ENCODE results near the gene GUCY1A2. TPM values are rescaled to one million over a fixed set of nuclear protein-coding genes. Genes with fewer than 3 reads are reported as not detected.

The GUCY1A2 gene
- total RNA-seq, 2 donors from 2014 or later: not detected

DNA sequence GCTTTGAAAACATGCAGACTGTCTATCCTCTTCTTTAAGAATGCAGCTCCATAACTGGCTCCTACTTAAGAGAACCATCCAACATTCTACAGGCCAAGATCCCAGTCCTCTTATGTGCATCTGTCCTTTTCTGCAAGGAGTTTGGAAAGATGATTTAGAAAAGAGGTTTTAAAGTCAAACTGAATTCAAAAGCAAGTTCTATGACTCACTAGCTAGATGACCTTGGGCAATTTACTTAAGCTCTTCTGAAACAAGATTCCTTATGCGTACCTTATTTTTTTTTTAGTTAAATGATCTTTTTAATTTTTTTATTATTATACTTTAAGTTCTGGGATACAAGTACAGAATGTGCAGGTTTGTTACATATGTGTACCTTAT lies 29.2 kb downstream of the GUCY1A2 start:
- no peak overlapping the region for H3K4me3 Mint-ChIP-seq
- no peaks in the 10 kb centered on the region for H3K4me1 Mint-ChIP-seq (ENCODE audit: low read depth)
- no peaks in the 10 kb centered on the region for H3K27me3 Mint-ChIP-seq (ENCODE audit: low read depth)
- no peak overlapping the region for H3K27ac Mint-ChIP-seq
- DNase-seq (no peak), ATAC-seq (replicated peaks in 1 of 2) (no peak)
- peaks cover 3 to 7% of the 10 kb centered on the region in 2 donors for H3K9me3 Mint-ChIP-seq
- no peaks in the 10 kb centered on the region for H3K36me3 Mint-ChIP-seq (ENCODE audit: insufficient read depth in 2 of 2)

DNA sequence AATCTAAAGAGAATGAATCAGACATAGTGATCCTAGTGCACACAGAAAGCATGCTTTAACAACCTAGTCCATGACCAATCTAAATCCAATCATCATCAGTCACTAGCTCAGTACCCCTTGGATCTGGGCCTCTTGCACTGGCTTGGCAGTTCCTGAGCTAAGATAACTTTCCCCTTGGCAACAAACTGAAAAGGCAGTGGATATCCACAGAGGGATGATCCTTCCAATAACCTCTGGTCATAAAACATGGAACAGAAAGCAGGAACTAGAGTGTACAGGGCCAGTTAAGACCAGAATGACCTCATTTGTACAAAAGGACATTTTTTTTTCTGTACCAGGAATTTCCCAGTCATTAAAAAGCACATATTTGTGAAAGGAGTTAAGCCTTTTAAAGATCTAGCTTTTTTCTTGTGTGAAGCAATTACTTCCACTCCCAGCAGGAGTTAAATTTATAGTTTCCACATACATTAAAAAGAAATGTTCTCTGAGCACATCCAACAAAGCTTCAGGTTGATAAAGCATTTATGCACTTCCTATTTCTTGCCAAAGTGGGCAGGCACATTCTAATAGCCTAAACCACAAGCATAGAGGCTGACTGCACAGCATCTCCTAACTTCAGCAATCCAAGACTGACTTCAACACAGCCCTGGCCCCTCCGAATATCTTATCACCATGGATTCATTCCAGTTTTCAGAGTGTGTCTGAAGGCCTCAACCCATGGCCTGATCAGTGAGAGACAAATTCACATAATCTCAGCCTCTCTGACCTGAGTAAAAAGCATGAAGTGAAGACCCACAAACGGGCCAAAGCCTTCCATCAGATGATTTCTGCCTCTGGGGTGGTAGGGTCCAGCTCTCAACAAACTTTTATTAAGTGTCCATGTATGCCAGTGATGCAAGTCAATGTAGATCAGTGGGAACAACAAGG lies 29.9 kb downstream of the GUCY1A2 start:
- DNase-seq (no peak), ATAC-seq (replicated peaks in 1 of 2) (no peak)
- Mint-ChIP-seq H3K4me3 (no peak overlapping the region), H3K9me3 (peaks cover 3 to 7% of the 10 kb centered on the region in 2 donors), H3K36me3 (ENCODE audit: insufficient read depth in 2 of 2) (no peaks in the 10 kb centered on the region), H3K27ac (no peak overlapping the region), H3K27me3 (ENCODE audit: low read depth) (no peaks in the 10 kb centered on the region), H3K4me1 (ENCODE audit: low read depth) (no peaks in the 10 kb centered on the region)

DNA sequence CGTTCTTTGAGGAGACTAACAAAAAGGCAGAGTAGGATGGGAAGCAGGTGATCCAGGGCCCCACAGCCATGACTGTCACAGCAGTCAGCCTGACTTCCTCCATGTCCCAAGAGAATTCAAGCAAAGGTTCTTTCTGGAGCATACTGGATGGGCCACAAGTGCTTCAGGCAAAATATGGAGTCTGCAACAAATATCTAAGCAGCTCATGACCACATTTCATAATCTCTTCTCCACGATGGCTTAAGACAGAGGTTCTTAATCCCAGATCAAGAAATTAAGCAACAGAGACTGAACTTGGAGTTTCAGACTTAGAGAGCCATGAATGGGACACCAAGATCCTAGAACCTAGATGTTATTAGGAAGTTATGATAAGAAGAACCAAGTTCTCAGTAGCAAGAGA lies 31.6 kb downstream of the GUCY1A2 start:
- Mint-ChIP-seq H3K27me3 (ENCODE audit: low read depth) (no peaks in the 10 kb centered on the region), H3K36me3 (ENCODE audit: insufficient read depth in 2 of 2) (no peaks in the 10 kb centered on the region), H3K4me3 (no peak overlapping the region), H3K4me1 (ENCODE audit: low read depth) (no peaks in the 10 kb centered on the region), H3K27ac (no peak overlapping the region), H3K9me3 (peaks cover 1 to 4% of the 10 kb centered on the region in 2 donors)
- DNase-seq (no peak), ATAC-seq (replicated peaks in 1 of 2) (no peak)

DNA sequence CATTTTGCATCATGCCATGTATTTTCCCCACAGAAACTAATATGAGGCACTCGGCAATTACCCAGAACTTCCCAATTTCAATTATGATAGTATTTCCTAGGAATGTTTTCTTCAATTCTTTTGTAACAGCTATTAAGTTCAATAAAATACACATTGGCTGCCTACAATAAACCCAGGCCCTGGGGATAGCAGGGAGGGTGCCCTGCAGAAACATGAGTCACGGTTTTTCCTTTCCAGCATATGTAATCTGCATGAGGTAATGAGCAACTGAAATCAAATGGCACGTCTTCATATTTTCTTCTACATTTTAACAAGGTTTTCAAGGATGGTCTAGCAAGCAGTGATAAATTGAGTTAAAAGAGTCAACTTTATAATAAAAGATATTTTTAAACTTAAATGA lies 32.0 kb downstream of the GUCY1A2 start:
- no peaks in the 10 kb centered on the region for H3K27me3 Mint-ChIP-seq (ENCODE audit: low read depth)
- DNase-seq (no peak), ATAC-seq (replicated peaks in 1 of 2) (no peak)
- no peaks in the 10 kb centered on the region for H3K4me1 Mint-ChIP-seq (ENCODE audit: low read depth)
- H3K9me3 Mint-ChIP-seq: peaks cover 1 to 4% of the 10 kb centered on the region in 2 donors
- no peak overlapping the region for H3K27ac Mint-ChIP-seq
- H3K4me3 Mint-ChIP-seq: no peak overlapping the region
- no peaks in the 10 kb centered on the region for H3K36me3 Mint-ChIP-seq (ENCODE audit: insufficient read depth in 2 of 2)

DNA sequence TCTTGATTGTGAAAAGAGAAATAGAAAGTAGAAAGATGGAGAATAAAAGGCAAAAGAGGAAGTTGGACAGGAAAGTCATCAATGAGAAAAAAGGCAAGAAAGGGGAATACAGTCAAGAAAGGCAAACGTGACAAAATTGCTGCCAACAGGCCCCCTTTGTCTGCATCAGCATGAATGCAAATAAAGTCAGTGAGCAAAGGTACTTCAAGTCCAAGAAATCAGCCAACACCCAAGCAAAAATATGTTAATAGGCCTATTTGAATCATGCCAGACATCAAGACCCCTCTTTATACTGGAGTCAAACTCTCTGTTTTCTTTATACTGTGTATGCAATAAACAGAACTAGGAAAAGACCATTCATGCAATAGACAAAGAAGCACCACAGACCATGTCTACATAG lies 34.3 kb downstream of the GUCY1A2 start:
- Mint-ChIP-seq H3K27me3 (ENCODE audit: low read depth) (no peaks in the 10 kb centered on the region), H3K27ac (no peak overlapping the region), H3K9me3 (peaks cover 1 to 2% of the 10 kb centered on the region in 2 donors), H3K4me3 (no peak overlapping the region), H3K36me3 (ENCODE audit: insufficient read depth in 2 of 2) (no peaks in the 10 kb centered on the region), H3K4me1 (ENCODE audit: low read depth) (no peaks in the 10 kb centered on the region)
- no peak for DNase-seq
- no peak for ATAC-seq (replicated peaks in 1 of 2)

DNA sequence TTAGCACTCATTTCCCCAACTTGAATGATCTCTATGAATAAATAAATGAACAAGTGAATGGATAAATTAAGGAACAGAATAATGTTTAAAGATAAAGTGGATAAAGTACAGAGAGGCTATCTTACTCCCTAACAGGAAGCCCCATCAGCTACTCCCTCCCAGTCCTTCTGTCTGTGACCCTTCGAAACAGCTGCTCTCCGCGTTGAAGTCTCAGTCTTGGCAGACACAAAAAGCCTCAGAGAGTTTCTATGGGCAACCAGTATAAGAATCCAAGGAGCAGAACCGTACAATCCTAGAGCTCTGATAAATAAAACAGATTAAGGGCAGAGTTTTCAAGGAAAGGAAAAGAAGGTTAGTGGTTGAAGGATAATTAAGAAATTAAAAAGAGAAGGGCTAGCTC lies 35.0 kb downstream of the GUCY1A2 start:
- ATAC-seq (replicated peaks in 1 of 2) (no peak), DNase-seq (no peak)
- H3K4me3 Mint-ChIP-seq: no peak overlapping the region
- H3K9me3 Mint-ChIP-seq: peaks cover 1 to 4% of the 10 kb centered on the region in 2 donors
- H3K4me1 Mint-ChIP-seq (ENCODE audit: low read depth): no peaks in the 10 kb centered on the region
- no peak overlapping the region for H3K27ac Mint-ChIP-seq
- H3K27me3 Mint-ChIP-seq (ENCODE audit: low read depth): no peaks in the 10 kb centered on the region
- no peaks in the 10 kb centered on the region for H3K36me3 Mint-ChIP-seq (ENCODE audit: insufficient read depth in 2 of 2)

DNA sequence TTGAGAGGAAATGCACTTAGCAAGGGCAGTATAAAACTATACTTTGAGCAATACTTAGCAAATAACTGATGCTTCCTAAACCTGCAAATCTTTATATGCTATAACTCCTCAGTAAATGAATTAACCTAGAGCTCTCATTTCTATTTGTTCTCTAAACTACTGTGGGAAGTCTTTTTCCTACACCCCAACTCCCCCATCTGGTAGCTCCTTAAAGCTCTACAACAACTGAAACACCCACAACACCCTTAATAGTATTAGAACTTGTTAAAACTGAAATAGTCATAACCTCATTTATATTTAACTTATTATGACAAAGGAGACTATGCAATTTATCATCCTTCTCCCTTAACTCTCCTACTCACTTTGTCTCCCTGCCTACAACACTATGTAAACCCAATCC lies 43.4 kb downstream of the GUCY1A2 start:
- H3K36me3 Mint-ChIP-seq (ENCODE audit: insufficient read depth in 2 of 2): no peaks in the 10 kb centered on the region
- peaks cover 0 to 6% of the 10 kb centered on the region in 2 donors for H3K9me3 Mint-ChIP-seq
- no peak overlapping the region for H3K4me3 Mint-ChIP-seq
- ATAC-seq (replicated peaks in 1 of 2) (no peak), DNase-seq (no peak)
- no peaks in the 10 kb centered on the region for H3K27me3 Mint-ChIP-seq (ENCODE audit: low read depth)
- H3K27ac Mint-ChIP-seq: no peak overlapping the region
- no peaks in the 10 kb centered on the region for H3K4me1 Mint-ChIP-seq (ENCODE audit: low read depth)

DNA sequence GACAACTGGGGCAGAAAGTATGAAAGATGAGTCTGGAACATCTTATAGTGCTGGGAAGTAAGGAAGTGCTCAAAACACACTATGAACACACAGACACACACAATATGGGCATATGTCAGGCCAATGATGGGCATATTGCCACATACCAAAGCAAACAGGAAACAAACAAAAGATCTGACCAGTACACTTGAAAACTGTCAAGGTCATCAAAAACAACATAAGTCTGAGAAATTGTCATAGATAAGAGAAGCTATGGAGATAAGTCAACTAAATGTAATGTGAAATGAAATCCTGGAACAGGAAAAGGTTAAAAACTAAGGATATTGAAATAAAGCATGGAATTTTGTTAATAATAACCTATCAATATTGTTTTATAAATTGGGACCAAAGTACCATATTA lies 46.4 kb downstream of the GUCY1A2 start:
- Mint-ChIP-seq H3K36me3 (ENCODE audit: insufficient read depth in 2 of 2) (no peaks in the 10 kb centered on the region), H3K27me3 (ENCODE audit: low read depth) (no peaks in the 10 kb centered on the region), H3K9me3 (peaks cover 0 to 7% of the 10 kb centered on the region in 2 donors), H3K4me3 (no peak overlapping the region), H3K27ac (no peak overlapping the region), H3K4me1 (ENCODE audit: low read depth) (no peaks in the 10 kb centered on the region)
- no peak for DNase-seq
- ATAC-seq (replicated peaks in 1 of 2): no peak

DNA sequence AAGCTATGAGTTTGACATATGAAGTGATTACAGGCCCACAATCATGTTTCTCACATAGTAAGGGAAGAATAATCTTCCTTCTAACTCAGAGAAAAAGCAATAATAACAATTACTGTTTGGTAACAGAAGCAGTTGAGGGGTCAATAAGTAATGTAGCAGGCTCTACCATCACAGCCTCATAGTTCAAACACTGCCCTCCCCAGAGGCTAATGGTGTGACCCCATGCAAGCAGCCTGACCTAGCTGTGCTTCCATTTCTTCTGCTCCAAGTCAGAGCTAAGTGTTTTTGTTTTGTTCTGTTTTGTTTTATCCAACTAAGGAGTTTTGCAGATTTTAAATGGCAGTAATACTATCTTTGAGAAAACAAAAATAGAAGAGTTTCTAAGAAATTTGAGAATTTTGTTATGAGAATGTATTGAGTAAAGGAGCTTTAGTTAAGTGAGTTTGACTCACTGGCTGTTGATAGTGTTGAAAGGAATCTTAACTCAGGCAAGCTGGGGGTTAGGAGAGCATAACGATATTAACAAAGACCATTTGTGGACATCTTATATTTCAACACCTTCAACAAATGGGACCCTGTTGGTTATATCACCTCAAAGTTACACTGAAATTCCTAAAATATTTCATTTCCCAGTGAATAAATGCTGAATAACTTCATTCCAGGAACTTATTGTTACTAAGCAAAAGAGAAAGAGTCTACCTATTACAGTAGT lies 48.5 kb downstream of the GUCY1A2 start:
- DNase-seq (no peak), ATAC-seq (replicated peaks in 1 of 2) (no peak)
- Mint-ChIP-seq H3K27ac (no peak overlapping the region), H3K27me3 (ENCODE audit: low read depth) (no peaks in the 10 kb centered on the region), H3K4me3 (no peak overlapping the region), H3K36me3 (ENCODE audit: insufficient read depth in 2 of 2) (no peaks in the 10 kb centered on the region), H3K4me1 (ENCODE audit: low read depth) (no peaks in the 10 kb centered on the region), H3K9me3 (peaks cover 0 to 7% of the 10 kb centered on the region in 2 donors)

DNA sequence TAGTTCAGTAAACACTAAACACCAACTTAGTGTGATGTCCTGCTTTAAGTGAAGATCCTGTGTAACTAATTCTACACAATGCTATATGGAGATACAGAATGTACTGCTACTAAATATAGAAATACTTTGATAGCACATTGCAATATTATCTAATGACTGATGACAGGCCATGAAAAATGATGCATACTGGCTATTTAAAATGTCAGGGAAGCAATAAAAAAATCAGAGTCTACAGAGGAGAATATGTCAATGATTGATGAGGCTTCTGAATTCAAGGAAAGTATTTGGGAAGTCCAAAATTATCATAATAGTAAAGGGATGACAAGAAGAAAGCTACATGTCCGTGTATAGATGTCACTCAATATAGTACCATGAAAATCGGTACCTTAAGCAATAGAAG lies 55.3 kb downstream of the GUCY1A2 start:
- no peak overlapping the region for H3K27ac Mint-ChIP-seq

DNA sequence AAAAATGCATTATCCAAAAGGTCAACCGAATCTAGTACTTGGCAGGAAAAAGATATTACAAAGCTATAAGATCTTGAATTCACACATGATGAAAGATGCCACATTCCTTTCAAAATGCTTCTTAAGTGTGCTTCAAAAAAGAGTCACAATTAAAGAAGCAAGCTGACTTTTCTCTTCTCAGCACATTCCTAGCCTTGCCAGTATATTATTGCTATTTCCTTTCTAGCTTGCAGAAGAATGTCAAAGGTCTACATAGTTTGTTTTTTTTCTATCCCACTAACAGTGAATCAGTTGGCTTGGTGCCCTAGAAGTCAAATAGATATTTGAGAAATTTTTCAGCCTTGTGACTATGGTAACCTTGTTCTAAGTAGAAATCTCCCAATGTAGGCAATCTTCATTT lies 56.8 kb downstream of the GUCY1A2 start:
- DNase-seq: no peak
- no peak overlapping the region for H3K27ac Mint-ChIP-seq
- H3K27me3 Mint-ChIP-seq (ENCODE audit: low read depth): no peaks in the 10 kb centered on the region
- no peak for ATAC-seq (replicated peaks in 1 of 2)
- peaks cover 0 to 3% of the 10 kb centered on the region in 2 donors for H3K9me3 Mint-ChIP-seq
- no peaks in the 10 kb centered on the region for H3K36me3 Mint-ChIP-seq (ENCODE audit: insufficient read depth in 2 of 2)
- H3K4me3 Mint-ChIP-seq: no peak overlapping the region
- no peaks in the 10 kb centered on the region for H3K4me1 Mint-ChIP-seq (ENCODE audit: low read depth)

More for the DNA sequence above, 55.3 kb downstream of the GUCY1A2 start:
- no peak for ATAC-seq (replicated peaks in 1 of 2)
- H3K36me3 Mint-ChIP-seq (ENCODE audit: insufficient read depth in 2 of 2): no peaks in the 10 kb centered on the region
- H3K9me3 Mint-ChIP-seq: peaks cover 0 to 5% of the 10 kb centered on the region in 2 donors
- no peak overlapping the region for H3K4me3 Mint-ChIP-seq
- H3K27me3 Mint-ChIP-seq (ENCODE audit: low read depth): no peaks in the 10 kb centered on the region
- no peak for DNase-seq
- H3K4me1 Mint-ChIP-seq (ENCODE audit: low read depth): no peaks in the 10 kb centered on the region

DNA sequence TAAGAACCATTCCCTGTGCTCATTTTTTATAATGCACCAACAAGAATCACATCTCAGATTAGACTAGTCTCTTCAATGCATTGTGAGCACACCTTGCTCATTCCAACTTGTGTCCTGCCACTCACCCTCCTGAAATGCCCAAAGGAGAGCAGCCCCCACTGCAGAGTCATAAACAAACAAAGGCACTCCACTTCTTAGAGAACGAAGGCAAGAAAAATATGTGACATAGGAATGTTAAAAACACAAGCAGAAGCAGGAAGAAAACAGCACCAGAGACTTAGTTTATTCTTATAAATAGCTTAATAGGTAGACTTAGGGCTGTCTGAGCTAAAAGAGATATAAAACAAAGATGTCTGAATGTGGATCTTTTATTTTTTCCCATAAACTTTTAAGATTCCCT lies 57.2 kb downstream of the GUCY1A2 start:
- Mint-ChIP-seq H3K4me3 (no peak overlapping the region), H3K9me3 (peaks cover 0 to 7% of the 10 kb centered on the region in 2 donors), H3K27ac (no peak overlapping the region), H3K4me1 (ENCODE audit: low read depth) (no peaks in the 10 kb centered on the region), H3K27me3 (ENCODE audit: low read depth) (no peaks in the 10 kb centered on the region), H3K36me3 (ENCODE audit: insufficient read depth in 2 of 2) (no peaks in the 10 kb centered on the region)
- ATAC-seq (replicated peaks in 1 of 2) (no peak), DNase-seq (no peak)

DNA sequence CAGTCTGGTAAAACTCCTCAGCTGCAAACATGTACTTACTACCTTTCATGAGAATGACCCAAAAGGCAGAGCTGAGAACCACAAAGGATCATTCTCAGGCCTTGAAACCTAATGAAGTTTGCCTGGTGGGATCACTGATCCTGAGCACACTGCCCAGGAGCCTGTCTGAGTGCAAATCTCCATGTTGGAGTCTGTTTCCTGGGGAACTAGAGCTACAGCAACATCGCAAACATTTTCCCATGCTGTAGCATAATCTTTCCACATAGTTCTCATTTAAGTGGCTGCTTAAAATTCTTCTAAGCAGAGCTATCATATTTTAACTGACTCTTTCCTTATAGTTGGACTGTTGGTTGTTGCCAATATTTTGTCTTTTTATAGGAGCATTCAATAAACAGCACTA lies 58.5 kb downstream of the GUCY1A2 start:
- DNase-seq: no peak
- no peak overlapping the region for H3K4me3 Mint-ChIP-seq
- ATAC-seq (replicated peaks in 1 of 2): no peak
- peaks cover 3 to 10% of the 10 kb centered on the region in 2 donors for H3K9me3 Mint-ChIP-seq
- H3K27me3 Mint-ChIP-seq (ENCODE audit: low read depth): no peaks in the 10 kb centered on the region
- no peaks in the 10 kb centered on the region for H3K4me1 Mint-ChIP-seq (ENCODE audit: low read depth)
- peaks cover 0 to 2% of the 10 kb centered on the region in 2 donors for H3K36me3 Mint-ChIP-seq (ENCODE audit: insufficient read depth in 2 of 2)
- H3K27ac Mint-ChIP-seq: no peak overlapping the region
